Measurements from ENCODE around the gene C1orf226.

C1orf226 gene

DNA sequence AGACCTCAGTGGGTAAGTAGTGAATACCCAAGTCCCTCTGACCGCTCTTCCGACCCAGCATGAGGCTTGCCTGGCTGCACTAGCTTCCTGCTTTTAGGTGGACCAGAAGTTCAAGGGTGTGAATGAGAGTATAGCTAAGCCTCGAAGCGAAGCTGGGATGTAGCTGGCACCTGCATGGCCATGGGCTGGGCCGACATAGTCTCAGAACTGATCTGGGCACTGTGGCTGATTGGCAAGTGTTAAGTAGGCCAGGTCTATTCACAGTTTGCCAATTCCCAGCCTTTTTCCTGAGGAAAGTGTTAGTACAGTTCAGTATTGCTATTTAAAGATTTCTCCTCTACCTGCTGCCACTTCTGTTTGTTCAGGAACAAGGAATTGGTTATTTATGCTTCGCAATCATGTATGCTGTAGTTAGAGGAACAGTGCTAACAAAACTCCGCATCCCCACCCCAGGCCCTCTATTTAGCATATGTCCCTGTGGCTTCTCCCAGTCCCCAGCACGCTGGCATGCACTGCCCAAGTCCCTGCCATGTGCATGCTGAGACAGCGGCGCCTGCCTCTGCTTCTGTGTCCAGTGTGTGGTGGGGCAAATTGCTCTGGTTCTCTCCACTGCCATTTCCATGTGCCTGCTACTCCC is 21.2 kb upstream of the C1orf226 start:
- no peaks in the 10 kb centered on the region for H3K27me3 ChIP-seq (ENCODE audit: control insufficient read depth, insufficient read depth, low read length)
- H2AFZ ChIP-seq: no peak overlapping the region
- no peaks in the 10 kb centered on the region for H3K4me1 ChIP-seq
- H3K9ac ChIP-seq: no peak overlapping the region
- no peak overlapping the region for H3K4me2 ChIP-seq (ENCODE audit: low read length)
- TF ChIP-seq, protein P1, sequence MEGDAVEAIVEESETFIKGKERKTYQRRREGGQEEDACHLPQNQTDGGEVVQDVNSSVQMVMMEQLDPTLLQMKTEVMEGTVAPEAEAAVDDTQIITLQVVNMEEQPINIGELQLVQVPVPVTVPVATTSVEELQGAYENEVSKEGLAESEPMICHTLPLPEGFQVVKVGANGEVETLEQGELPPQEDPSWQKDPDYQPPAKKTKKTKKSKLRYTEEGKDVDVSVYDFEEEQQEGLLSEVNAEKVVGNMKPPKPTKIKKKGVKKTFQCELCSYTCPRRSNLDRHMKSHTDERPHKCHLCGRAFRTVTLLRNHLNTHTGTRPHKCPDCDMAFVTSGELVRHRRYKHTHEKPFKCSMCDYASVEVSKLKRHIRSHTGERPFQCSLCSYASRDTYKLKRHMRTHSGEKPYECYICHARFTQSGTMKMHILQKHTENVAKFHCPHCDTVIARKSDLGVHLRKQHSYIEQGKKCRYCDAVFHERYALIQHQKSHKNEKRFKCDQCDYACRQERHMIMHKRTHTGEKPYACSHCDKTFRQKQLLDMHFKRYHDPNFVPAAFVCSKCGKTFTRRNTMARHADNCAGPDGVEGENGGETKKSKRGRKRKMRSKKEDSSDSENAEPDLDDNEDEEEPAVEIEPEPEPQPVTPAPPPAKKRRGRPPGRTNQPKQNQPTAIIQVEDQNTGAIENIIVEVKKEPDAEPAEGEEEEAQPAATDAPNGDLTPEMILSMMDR (IDR thresholded peaks at IDR 0.05): no peak
- H3K79me2 ChIP-seq: no peaks in the 10 kb centered on the region
- no peaks in the 10 kb centered on the region for H3K36me3 ChIP-seq (ENCODE audit: control insufficient read depth, insufficient read depth, low read length)
- no peak overlapping the region for H3K4me3 ChIP-seq (ENCODE audit: low read depth, low read length)
- H3K9me3 ChIP-seq (ENCODE audit: control insufficient read depth, low read length): no peaks in the 10 kb centered on the region
- H3K27ac ChIP-seq: no peak overlapping the region

DNA sequence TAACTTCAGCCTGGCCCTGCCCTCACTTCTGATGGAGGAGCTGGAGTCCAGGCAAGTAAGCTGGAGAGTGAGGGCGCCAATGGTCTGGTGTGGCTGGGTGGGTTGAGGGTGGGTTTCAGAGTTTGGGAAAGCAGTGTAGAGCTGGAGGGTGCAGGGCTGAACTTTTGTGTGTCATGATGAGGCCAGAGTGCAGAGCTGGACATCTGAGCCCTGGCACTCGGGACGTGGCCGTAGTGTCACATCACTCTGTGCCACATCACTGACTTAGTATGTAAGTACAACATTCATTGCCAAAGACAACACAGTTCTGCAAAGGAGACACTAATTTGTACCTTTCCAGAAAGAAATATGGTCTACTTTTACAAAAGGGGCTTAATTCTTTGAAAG is 20.7 kb upstream of the C1orf226 start:
- no peaks in the 10 kb centered on the region for H3K79me2 ChIP-seq
- no peaks in the 10 kb centered on the region for H3K36me3 ChIP-seq (ENCODE audit: control insufficient read depth, insufficient read depth, low read length)
- no peak overlapping the region for H3K4me2 ChIP-seq (ENCODE audit: low read length)
- H3K9me3 ChIP-seq (ENCODE audit: control insufficient read depth, low read length): no peaks in the 10 kb centered on the region
- no peak overlapping the region for H3K27ac ChIP-seq
- H3K4me1 ChIP-seq: no peaks in the 10 kb centered on the region
- no peaks in the 10 kb centered on the region for H3K27me3 ChIP-seq (ENCODE audit: control insufficient read depth, insufficient read depth, low read length)
- no peak overlapping the region for H3K9ac ChIP-seq
- H3K4me3 ChIP-seq (ENCODE audit: low read depth, low read length): no peak overlapping the region
- TF ChIP-seq, protein P1 (IDR thresholded peaks at IDR 0.05): no peak
- H2AFZ ChIP-seq: no peak overlapping the region

DNA sequence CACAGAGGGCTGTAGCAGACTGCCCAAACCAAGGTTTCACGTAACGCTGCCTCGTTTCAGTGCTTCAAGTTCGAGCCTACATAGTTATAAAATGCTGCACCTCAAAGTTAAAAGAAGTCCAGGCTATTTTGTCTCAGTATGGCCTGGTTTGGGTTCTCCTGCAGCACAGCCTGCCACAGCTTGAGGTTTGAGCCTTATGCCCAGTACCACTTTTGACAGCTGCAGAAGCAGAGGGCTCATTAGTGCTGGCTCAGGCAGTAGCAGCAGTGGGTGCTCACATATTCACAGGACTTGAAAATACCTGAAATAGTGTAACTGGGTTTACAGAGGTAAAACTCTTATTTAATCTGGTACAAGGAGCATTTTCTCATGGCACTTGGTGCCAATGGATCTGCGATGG is 20.2 kb upstream of the C1orf226 start:
- TF ChIP-seq, protein P1 (IDR thresholded peaks at IDR 0.05): no peak
- Histone ChIP-seq H2AFZ (no peak overlapping the region), H3K9me3 (ENCODE audit: control insufficient read depth, low read length) (no peaks in the 10 kb centered on the region)

DNA sequence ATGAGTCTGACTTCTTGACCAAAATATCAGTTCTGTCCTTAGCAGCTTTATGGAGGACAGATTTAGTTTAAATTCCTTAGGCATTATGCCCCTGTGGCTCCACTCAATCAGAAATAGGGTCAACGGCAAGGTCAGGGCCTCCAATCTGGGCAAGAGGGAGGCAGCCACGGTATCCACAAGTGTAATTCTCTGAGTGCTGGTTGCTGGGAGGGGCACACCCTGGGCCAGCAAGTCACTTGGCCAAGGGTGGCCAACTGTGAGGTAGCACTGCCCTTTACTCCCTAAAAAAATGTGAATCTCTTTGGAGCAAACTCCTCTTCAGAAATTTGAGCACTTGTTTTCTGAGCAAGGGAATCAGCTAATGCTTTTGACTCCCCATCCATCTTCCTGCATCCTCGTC is 17.7 kb upstream of the C1orf226 start:
- TF ChIP-seq, protein P1 (IDR thresholded peaks at IDR 0.05): no peak
- Histone ChIP-seq H2AFZ (no peak overlapping the region), H3K9me3 (ENCODE audit: control insufficient read depth, low read length) (no peaks in the 10 kb centered on the region)

More for the DNA sequence above, 20.2 kb upstream of the C1orf226 start:
- H3K27me3 ChIP-seq (ENCODE audit: control insufficient read depth, insufficient read depth, low read length): no peaks in the 10 kb centered on the region
- H3K9ac ChIP-seq: no peak overlapping the region
- H3K36me3 ChIP-seq (ENCODE audit: control insufficient read depth, insufficient read depth, low read length): no peaks in the 10 kb centered on the region
- no peak overlapping the region for H3K4me3 ChIP-seq (ENCODE audit: low read depth, low read length)
- H3K4me2 ChIP-seq (ENCODE audit: low read length): no peak overlapping the region
- H3K27ac ChIP-seq: no peak overlapping the region
- no peaks in the 10 kb centered on the region for H3K4me1 ChIP-seq
- no peaks in the 10 kb centered on the region for H3K79me2 ChIP-seq

DNA sequence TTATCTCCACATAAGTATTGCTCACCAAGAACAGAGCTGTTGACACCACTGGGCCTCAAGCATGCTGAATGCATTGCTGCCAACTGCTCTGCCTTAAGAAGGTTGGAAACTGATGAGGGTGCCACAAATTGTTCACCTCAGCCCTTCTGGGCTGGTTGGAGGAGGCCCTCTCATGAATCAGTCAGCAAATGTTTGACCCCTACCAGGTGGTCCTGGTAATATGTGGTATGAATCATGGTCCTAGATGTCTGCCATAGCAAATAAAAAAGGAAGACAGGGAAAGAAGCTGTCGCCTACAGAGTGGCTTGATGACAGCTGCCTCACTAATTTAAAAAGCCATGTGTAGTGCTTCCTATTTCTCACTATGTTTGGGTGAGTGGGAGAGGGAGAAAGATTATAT is 17.0 kb upstream of the C1orf226 start:
- no peaks in the 10 kb centered on the region for H3K79me2 ChIP-seq

More for the DNA sequence above, 17.7 kb upstream of the C1orf226 start:
- H3K79me2 ChIP-seq: no peaks in the 10 kb centered on the region
- H3K27me3 ChIP-seq (ENCODE audit: control insufficient read depth, insufficient read depth, low read length): no peaks in the 10 kb centered on the region
- H3K4me1 ChIP-seq: no peaks in the 10 kb centered on the region
- H3K36me3 ChIP-seq (ENCODE audit: control insufficient read depth, insufficient read depth, low read length): no peaks in the 10 kb centered on the region
- no peak overlapping the region for H3K4me3 ChIP-seq (ENCODE audit: low read depth, low read length)
- H3K4me2 ChIP-seq (ENCODE audit: low read length): no peak overlapping the region
- no peak overlapping the region for H3K27ac ChIP-seq
- no peak overlapping the region for H3K9ac ChIP-seq

More for the DNA sequence above, 17.0 kb upstream of the C1orf226 start:
- H3K36me3 ChIP-seq (ENCODE audit: control insufficient read depth, insufficient read depth, low read length): no peaks in the 10 kb centered on the region
- TF ChIP-seq, protein P1 (IDR thresholded peaks at IDR 0.05): no peak
- no peak overlapping the region for H3K4me2 ChIP-seq (ENCODE audit: low read length)
- H2AFZ ChIP-seq: no peak overlapping the region
- no peak overlapping the region for H3K4me3 ChIP-seq (ENCODE audit: low read depth, low read length)
- H3K27me3 ChIP-seq (ENCODE audit: control insufficient read depth, insufficient read depth, low read length): no peaks in the 10 kb centered on the region
- no peak overlapping the region for H3K27ac ChIP-seq
- H3K9me3 ChIP-seq (ENCODE audit: control insufficient read depth, low read length): no peaks in the 10 kb centered on the region
- no peak overlapping the region for H3K9ac ChIP-seq
- H3K4me1 ChIP-seq: no peaks in the 10 kb centered on the region
